GM18507 (cell line): ENCODE measurements around the gene OXSR1.
"Not testable (repeated sequence)": the region's sequence is repeated elsewhere in the genome, so short reads cannot be mapped to it uniquely, and the experiment has no call there.

Experiments used
- DNase-seq: peaks from one replicate; pipeline ENCODE4 v3.0.0; 2011; ENCODE audit warnings: low read depth; ENCODE audit not compliant: insufficient read length; ENCODE audit errors: extremely low spot score
- FAIRE-seq: peaks from 2 replicates; lab custom pipeline; 2011; peaks lifted over from hg19 to GRCh38; lab: Jason Lieb, UNC

Gene OXSR1

DNA sequence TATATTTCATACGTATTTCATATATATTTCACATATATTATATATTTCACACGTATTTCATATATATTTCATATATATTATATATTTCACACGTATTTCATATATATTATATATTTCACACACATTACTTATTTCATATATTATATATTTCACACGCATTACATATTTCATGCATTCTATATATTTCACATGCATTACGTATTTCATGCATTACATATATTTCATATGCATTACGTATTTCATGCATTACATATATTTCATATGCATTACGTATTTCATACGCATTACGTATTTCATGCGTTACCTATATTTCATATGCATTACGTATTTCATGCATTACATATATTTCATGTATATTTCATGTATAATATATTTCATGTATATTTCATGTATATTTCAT lies 4.6 kb upstream of the OXSR1 start:
- not testable (repeated sequence) for FAIRE-seq, DNase-seq

DNA sequence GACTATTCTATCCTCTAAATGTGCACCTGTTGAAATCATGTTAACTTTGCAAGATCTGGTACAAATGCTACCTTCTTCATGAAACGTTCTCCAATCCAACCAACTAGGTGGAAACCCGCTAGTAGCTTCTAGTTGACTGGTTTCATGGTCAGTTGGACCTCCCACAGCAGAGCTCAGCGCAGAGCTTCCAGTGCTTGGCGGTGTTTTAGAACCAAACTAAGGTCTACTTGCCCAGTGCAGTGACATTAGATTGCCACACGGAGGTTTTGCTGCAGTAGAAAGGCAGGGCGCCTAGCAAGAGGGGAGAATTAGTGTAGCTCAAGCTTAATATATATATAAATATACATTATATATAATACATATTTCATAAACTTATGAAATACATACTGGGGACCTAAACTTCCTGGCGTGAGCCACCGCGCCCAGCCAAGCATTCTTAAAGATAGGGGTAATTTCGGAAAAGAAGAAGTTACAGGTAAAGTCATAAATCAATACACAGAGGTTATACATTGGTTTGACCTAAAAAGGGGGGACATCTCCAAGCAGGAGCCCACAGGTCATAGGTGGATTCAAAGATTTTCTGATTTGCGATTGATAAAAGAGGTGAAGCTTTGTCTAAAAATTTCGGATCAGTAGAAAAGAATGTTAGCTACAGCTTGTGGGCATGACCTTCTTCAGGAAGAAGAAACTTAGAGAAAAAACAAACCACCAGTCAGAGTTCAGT lies 2.1 kb upstream of the OXSR1 start:
- no peak for DNase-seq

DNA sequence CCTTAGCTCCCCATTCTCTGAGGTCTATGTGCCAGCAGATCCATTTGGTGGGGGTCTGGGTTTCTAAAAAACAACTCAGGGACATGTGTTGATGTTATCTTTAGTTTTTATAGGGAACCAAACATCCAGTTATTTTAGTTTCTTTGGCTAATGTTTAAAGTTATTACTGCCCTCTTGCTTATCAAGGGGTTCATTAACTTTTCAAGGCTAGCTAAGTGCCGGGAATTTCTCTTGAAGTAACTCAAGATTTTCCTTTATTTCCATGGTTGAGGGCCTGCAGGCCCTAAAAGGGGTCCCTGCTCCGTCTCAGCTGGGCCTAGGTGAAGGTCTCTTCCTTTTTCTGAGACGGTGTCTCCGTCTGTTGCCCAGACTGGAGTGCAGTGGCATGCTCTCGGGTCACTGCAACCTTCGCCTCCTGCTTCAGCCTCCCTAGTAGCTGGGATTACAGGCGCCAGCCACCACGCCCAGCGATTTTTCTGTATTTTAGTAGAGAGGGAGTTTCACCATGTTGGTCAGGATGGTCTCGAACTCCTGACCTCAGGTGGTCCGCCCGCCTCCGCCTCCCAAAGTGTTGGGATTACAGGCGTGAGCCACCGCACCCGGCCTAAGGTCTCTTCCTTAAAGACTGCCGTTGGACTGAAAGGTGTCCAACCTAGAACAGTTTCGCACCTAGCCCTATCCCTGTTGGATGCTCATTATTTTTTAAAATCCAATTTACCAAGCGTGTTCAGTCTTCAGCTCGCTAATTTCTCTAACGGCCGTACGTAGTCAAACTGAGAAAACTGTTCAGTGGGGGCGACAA lies 1.3 kb upstream of the OXSR1 start:
- no peak for FAIRE-seq
- DNase-seq, result no peak

More for the DNA sequence above, 2.1 kb upstream of the OXSR1 start:
- FAIRE-seq, result no peak

DNA sequence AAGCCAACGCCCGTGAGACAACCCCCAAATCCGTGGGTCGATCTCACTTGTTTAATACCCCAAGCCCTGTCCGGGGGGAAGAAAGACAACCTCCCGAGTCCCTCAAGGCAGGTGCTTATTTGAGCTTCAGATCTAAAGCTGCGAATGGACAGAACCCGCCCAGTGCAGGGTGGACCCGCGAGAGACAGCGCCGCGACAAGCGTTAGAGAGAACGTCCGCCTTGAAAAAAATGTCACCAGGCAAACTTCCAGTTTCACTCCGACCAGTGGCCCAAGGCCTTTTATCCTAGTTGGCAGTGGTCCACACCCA lies 740 bp upstream of the OXSR1 start:
- no peak for FAIRE-seq
- DNase-seq, result no peak

DNA sequence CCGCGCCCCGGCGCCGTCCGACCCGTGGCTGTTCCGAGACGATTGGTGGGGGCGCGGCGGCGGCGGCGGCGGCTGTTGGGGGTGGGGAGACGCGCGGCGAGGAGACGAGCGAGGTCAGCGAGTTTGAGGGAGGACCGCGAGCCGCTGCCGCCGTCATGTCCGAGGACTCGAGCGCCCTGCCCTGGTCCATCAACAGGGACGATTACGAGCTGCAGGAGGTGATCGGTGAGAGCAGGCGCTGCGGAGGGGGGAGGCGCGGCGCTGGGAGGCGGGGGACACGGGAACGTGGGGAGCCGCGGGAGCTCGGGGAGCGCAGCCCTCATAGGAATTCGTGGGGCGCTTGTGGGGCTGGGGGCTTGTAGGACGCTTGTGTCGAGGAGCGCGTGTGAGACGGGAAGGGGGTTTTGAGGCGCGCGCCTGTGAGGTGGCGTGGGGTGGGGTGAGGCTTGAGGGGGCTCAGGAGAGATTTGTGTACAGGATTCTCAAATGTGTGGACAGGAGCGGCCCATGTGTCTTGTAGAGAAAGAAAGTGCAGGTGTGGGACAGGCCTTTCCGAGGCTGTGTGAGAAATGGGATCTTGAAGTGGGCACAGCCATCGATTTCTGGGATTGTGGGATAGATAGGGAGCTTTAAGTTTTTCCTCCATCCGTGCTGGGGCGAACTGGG lies 518 bp downstream of the OXSR1 start:
- no peak for FAIRE-seq
- DNase-seq, result no peak

DNA sequence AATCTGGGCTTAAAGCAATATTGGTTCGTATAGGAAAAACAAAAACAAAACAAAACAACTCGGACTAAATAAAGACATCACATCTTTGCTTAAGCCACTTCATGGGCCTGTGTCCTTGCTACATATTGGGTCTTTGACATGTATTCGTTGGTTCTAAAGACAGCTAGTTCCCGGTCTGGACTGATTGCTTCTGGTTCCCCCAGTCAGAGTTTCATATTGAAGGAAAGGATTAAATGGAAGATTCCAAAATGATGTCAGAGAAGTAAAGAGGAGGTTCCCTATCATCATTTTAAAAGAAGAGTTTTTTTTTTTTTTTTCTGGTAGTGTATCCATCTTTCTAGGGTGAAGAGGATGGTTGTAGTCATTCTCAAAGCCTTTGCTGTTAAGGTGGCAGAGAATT lies 2.3 kb downstream of the OXSR1 start:
- FAIRE-seq (no peak), DNase-seq (no peak)

DNA sequence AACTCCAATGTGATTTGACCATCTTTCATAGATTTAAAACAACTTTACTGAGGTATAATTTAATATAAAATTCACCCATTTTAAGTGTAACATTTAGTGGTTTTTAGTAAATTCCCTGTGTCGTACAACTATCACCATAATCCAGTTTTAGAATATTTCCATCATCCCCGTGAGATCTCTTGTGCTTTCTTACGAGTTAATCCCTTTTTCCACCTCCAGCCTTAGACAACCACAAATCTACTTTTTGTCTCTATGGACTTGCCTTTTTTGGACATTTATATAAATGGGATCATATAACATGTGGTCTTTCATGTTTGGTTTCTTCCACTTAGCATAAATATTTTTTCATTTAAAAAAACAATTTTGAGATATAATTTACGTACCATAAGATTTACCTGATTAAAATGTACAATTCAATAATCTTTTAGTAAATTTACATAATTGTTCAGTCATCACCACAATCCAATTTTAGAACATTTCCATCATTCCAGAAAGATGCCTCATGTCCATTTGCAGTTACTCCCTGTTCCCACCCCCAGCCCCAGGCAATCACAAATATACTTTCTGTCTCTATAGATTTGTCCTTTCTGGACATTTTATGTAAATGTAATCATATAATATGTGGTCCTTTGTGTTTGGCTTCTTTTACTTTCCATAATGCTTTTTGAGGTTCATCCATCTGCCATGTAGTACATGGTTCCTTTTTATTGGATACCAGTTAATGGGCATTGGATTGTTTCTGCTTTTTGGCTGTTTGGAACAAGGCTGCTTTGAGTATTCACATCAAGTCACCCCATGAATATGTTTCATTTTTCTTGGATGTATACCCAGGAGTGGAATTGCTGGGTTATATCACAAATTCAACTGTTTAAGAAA lies 3.1 kb downstream of the OXSR1 start:
- DNase-seq, result no peak
- no peak for FAIRE-seq

DNA sequence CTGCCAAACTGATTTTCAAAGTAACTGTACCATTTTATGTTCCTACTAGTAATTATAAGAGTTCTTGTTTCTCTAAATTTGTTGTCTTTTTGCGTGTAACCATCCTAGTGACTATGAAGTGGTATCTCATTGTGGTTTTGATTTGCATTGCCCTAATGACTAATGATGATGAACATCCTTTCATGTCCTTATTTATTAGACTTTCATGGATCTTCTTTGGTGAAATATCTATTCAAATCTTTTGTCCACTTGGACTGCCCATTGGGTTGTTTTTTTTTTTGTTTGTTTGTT lies 3.6 kb downstream of the OXSR1 start:
- DNase-seq, result no peak
- no peak for FAIRE-seq

DNA sequence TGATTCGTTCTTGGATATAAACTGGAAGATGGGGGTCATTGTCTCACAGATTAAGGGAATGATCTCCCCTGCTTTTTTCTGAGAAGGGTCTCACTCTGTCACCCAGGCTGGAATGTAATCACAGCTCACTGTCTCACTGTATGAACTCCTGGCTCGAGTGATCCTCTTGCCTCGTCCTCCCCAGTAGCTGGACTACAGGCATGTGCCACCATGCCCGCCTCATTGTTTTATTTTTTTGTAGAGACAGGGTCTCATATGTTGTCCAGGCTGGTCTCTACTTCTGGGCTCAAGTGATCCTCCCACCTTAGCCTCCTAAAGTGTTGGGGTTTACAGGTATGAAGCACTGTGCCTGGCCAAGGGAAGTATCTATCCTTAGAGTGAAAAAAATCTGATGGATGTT lies 5.4 kb downstream of the OXSR1 start:
- FAIRE-seq (no peak), DNase-seq (no peak)

DNA sequence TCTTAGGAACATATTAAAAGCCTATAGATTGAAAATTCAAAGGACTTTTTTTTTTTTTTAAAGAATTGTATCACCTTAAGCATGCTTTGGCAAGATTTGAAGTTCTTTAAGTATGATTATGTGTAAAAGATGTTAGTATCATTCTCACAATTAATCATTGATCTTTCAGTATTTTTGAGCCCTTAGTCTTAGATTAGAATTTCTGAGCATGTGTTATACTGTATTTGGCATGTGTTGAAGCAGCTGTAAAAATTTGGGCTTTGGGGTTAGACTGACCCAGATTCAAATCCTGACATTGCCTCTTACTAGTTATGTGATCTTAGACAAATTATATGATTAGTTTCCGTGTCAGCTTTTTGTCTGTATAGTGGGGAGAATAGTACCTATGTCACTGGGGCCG lies 6.3 kb downstream of the OXSR1 start:
- no peak for DNase-seq
- FAIRE-seq, result no peak

DNA sequence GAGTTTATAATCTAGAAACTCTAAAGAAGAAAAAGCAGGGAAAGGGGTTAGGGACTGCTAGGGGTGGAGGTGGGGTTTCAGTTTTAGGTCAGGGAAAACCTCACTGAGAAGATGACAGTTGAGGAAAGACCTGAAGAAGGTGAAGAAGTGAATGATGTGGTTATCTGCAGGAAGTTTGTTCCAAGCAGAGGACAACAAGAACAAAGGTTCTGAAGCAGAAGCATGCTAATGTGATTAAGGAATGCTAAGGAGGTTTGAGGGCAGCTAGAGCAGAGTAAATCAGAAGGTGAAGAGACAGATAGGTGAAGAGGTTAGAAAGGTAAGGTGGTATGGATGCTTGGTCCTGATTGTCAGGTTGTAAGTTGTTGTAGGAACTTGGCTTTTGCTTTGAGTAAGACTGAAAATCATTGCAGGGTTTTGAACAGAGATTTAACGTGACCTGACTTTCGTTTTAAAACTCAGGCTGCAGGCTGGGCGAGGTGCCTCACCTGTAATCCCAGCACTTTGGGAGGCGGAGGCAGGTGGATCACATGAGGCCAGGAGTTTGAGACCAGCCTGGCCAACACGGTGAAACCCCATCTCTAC lies 8.6 kb downstream of the OXSR1 start:
- no peak for DNase-seq
- FAIRE-seq, result peak; percentile 74

DNA sequence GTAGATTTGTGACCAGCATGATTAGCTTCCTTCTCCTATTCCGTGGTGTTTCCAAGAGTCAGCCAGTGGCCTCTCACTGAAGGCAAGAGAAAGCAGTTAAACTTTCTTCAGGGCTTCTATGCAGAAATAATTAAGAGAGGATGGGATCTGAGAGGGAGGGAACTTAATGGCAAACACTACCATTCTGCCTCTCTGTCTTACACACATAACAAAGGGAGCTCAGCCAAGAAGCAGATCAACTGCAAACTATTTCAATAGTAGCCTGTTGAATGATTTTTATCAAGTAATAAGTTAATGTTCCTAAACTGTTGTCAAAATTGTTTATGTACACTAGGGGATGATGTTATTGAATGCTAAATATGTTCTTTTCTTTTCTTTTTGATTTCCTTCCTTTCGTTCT lies 11.8 kb downstream of the OXSR1 start:
- FAIRE-seq (no peak), DNase-seq (no peak)

DNA sequence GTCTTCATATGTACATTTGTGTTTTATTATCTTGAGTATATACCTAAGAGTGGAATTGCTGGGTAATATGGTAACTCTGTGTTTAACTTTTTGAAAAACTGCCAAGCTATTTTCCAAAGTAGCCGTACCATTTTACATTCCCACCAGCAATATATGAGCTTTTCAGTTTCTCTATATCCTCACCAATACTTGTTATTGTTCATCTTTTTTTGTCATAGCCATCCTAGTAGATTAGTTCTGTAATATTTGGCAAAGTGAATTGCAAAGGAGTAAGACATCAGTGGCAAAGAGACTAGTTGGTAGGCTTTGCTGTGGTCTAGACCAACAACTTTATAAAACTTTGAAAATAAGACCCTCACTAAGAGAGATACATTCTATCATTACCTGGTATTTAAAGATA lies 21.4 kb downstream of the OXSR1 start:
- FAIRE-seq (peak; percentile 45), DNase-seq (no peak)

DNA sequence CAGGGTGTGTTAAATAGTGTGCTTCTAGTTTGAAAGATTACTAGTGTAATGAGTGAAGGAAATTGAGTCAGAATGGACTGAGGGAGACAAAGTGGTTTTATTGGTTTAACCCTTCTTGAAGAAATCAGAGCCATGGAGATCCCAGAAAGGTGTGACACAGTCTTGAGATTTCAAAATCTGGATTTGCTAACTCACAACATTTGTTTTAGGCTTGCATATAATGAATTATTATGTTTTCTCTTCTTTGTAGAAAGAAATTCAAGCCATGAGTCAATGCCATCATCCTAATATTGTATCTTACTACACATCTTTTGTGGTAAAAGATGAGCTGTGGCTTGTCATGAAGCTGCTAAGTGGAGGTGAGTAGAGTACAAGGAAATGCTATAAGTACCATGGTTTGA lies 25.1 kb downstream of the OXSR1 start:
- no peak for FAIRE-seq
- no peak for DNase-seq

DNA sequence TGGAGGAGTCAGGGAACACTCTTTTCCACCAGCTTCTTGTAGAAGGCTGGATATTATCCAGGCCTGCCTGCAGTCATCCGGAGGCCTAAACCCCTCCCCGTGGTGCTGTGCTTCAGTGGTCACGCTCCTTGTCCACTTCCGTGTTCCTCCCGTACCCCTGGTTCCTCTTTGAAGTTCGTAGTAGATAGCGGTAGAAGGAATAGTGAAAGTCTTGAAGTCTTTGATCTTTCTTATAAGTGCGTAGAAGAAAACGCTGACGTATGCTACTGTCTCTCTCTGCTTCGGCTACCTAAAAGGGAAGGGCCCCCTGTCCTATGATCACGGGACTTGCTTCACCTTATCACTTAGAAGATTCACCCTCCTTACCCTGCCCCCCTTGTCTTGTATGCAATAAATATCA lies 37.6 kb downstream of the OXSR1 start:
- not testable (repeated sequence) for FAIRE-seq, DNase-seq

DNA sequence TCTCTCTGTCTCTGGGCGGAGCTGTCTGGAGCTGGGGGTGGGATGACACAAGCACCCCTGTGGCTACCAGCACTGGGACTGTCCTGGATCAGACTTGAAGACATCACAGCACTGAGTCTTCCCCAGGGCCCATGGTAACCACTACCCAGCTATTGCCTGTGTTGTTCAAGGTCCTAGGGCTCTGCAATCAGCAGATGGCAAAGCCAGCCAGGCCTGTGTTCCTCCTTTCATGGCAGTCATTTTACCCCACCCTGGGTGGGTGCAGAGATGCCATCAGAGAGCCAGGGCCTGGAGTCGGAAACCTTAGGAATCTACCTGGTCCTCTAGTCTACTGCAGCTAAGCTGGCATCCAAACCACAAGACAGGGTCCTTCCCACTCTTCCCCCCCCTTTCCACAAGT lies 38.4 kb downstream of the OXSR1 start:
- FAIRE-seq (no peak), DNase-seq (no peak)

DNA sequence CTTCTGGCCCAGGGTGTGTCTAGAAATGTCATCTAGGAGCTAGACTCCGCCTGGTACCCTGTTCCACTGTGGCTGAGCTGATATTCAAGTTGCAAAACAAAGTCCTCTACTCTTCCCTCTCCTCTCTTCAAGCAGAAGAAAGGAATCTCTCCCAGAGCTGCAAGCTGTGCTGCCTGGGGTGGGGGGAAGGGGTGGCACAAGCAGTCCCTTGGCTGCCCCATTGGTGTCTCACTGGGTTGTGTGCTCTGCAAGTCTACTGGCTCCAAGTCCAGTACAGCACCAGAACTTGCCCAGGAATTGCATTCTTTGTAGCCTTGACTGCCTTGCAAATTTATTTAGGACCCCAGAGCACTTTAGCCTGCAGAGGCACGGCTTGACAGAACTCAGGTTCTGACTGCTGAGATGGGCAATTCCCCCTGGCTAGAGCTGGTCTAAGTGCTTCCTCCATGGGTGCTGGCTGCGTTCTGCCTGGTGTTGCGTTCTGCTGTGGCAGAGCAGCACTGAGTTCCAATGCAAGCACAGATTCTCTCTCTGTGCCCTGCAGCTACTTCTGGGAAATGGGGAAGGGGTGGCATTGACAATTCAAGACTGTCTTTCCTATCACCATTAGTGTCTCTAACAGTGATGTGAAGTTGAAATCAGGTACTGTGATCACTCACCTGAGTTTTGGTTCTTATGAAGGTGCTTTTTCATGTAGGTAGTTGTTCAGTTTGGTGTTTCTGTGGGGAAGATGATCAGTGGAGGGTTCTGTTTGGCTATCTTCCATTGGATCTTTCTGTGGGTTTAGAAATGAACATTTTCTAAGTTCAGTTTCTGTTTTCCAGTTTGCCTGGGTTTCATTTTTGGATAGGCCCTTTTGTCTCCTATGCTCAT lies 39.5 kb downstream of the OXSR1 start:
- DNase-seq (no peak), FAIRE-seq (no peak)

DNA sequence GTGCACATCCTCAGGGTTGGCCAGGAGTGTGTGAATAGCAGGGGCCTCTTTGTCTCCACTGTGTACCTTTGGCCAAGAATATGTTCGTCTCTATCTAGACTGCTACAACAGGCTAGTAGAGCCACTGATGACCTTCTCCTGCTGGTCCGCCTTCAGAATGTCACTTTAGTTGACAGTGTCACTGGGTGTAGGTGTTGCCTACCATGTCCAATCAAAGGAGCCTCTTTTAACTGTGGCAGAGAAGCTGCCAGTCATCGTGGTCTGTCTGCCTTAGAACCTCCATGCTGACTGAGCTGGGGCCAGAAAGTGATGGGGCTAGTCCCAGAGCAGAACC lies 40.1 kb downstream of the OXSR1 start:
- FAIRE-seq, result no peak
- no peak for DNase-seq
